Hepatocyte (in vitro differentiated cells): Measurements from ENCODE around the gene SNCAIP.

Source experiments
- CTCF ChIP-seq: fragments of 200-600 bp; sonication (generic); IDR thresholded peaks from 2 replicates; pipeline ENCODE4 v1.5.1; 2016; ENCODE audit warnings: antibody characterized with exemption, mild to moderate bottlenecking; ENCODE audit not compliant: poor library complexity
- EZH2 ChIP-seq: fragments of 200-600 bp; sonication (generic); IDR thresholded peaks from 2 replicates; pipeline ENCODE4 v1.6.1; 2016; ENCODE audit warnings: antibody characterized with exemption, mild to moderate bottlenecking, borderline replicate concordance

- TF ChIP-seq CTCF: no peak
- no peak for TF ChIP-seq EZH2
These were observed 189.0 kb downstream of the SNCAIP start for GRCh38 chr5:122501089-122501435.
